Stimulated activated naive CD8-positive, alpha-beta T cell treated with anti-CD3 and anti-CD28 coated beads, Interleukin-15, Interleukin-2, amounts not matched to agents 100 ng/mL and 50 ng/mL, for 24 hours (primary cell): ENCODE results near the gene GRIK2.

ENCODE experiments used
- H3K27ac Mint-ChIP-seq: one replicate; pipeline ENCODE4 v1.8.0; 2021; ENCODE audit warnings: mild to moderate bottlenecking, mixed read lengths
- H3K27me3 Mint-ChIP-seq: one replicate; pipeline ENCODE4 v1.8.0; 2021; ENCODE audit warnings: mixed read lengths
- H3K36me3 Mint-ChIP-seq: one replicate; pipeline ENCODE4 v1.8.0; 2021; ENCODE audit warnings: low read depth, mixed read lengths
- H3K4me1 Mint-ChIP-seq: one replicate; pipeline ENCODE4 v1.8.0; 2021; ENCODE audit warnings: low read depth, mixed read lengths
- H3K4me3 Mint-ChIP-seq: one replicate; pipeline ENCODE4 v1.8.0; 2021; ENCODE audit warnings: mild to moderate bottlenecking, mixed read lengths
- H3K9me3 Mint-ChIP-seq: one replicate; pipeline ENCODE4 v1.8.0; 2021; ENCODE audit warnings: mixed read lengths

The GRIK2 gene

GRCh38 chr6:101527467-101527866 lies 134.0 kb downstream of the GRIK2 start:
- Mint-ChIP-seq H3K9me3 (peaks cover 7% of the 10 kb centered on the region), H3K27me3 (no peaks in the 10 kb centered on the region), H3K4me1 (no peaks in the 10 kb centered on the region), H3K27ac (no peak overlapping the region), H3K36me3 (no peaks in the 10 kb centered on the region), H3K4me3 (no peak overlapping the region)

- Mint-ChIP-seq H3K27ac (no peak overlapping the region), H3K4me1 (no peaks in the 10 kb centered on the region)
These were observed 135.3 kb downstream of the GRIK2 start for GRCh38 chr6:101528801-101529200.

DNA sequence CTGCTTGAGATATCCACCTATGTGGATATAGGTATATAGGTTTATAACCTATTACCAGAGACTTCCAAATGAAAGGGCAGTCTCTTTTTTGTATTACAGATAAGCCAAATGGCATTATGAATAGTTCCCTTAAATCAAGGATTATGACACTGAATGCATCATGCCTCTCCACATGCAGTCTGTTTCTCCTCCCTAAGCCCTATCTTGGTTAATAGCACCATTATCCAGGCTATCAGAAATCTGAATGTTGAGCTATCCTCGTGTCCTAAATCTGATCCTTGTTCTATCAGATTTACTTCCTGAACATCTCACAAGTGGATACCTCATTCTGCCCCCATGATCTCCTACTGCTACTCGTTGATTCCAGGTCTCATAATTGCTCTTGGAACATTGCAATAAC lies 138.0 kb downstream of the GRIK2 start:
- no peak overlapping the region for H3K4me3 Mint-ChIP-seq
- no peaks in the 10 kb centered on the region for H3K27me3 Mint-ChIP-seq
- H3K36me3 Mint-ChIP-seq, result no peaks in the 10 kb centered on the region
- no peaks in the 10 kb centered on the region for H3K9me3 Mint-ChIP-seq
- H3K4me1 Mint-ChIP-seq, result no peaks in the 10 kb centered on the region
- no peak overlapping the region for H3K27ac Mint-ChIP-seq

More at GRCh38 chr6:101528801-101529200, 135.3 kb downstream of the GRIK2 start:
- H3K27me3 Mint-ChIP-seq, result no peaks in the 10 kb centered on the region
- H3K4me3 Mint-ChIP-seq, result no peak overlapping the region
- H3K36me3 Mint-ChIP-seq, result no peaks in the 10 kb centered on the region
- peaks cover 3% of the 10 kb centered on the region for H3K9me3 Mint-ChIP-seq

DNA sequence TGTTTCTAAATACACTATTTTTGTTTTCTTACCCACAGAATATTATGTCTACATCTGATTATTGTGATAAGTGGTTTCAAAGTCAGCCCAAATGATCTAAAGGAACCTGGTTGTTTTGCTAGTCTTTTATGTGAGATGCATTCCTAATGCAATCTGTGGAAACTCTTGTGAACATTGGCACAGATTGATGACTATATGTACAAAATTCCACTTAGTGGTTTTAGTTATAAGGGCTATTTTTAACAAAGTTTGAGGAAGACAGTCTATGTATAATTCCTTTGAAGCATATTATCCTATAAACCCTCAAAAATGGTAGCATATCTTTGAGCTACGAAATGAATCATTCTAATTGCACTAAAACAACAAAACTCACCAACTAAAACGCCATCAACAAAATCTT lies 140.9 kb downstream of the GRIK2 start:
- Mint-ChIP-seq H3K9me3 (no peaks in the 10 kb centered on the region), H3K27me3 (no peaks in the 10 kb centered on the region), H3K4me3 (no peak overlapping the region), H3K4me1 (no peaks in the 10 kb centered on the region), H3K36me3 (no peaks in the 10 kb centered on the region), H3K27ac (no peak overlapping the region)

GRCh38 chr6:101534821-101535220 lies 141.3 kb downstream of the GRIK2 start:
- Mint-ChIP-seq H3K27ac (no peak overlapping the region), H3K4me3 (no peak overlapping the region), H3K27me3 (no peaks in the 10 kb centered on the region), H3K36me3 (no peaks in the 10 kb centered on the region), H3K4me1 (no peaks in the 10 kb centered on the region), H3K9me3 (no peaks in the 10 kb centered on the region)

DNA sequence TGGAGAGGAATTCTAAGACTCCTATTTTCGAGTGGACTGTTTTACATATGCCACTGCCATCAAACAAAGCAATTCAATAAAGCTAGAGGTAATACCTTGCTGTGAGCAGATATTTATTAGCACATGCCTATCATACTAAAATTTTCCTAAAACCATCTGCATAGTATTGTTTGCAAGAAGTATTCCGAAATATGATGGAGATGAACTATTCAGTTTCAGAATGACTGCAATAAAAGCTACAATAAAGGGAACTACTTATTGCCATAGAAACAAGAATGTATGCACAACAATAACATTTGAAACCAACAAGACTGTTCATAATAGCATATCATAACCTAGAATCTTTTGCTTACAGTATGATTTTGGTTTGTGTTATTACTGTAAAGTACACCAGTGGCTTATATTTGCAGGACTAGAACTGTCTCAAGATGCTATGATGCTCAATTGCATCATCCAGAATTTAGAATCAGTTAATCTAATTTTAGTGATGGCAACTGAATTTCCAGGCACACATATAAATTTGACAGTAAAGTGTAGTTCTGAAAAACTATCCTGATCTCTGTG lies 144.3 kb downstream of the GRIK2 start:
- Mint-ChIP-seq H3K4me1 (no peaks in the 10 kb centered on the region), H3K36me3 (no peaks in the 10 kb centered on the region), H3K9me3 (peaks cover 4% of the 10 kb centered on the region), H3K4me3 (no peak overlapping the region), H3K27me3 (no peaks in the 10 kb centered on the region), H3K27ac (no peak overlapping the region)

GRCh38 chr6:101539510-101540245 lies 146.2 kb downstream of the GRIK2 start:
- no peaks in the 10 kb centered on the region for H3K27me3 Mint-ChIP-seq
- no peak overlapping the region for H3K27ac Mint-ChIP-seq
- no peaks in the 10 kb centered on the region for H3K36me3 Mint-ChIP-seq
- no peak overlapping the region for H3K4me3 Mint-ChIP-seq
- H3K4me1 Mint-ChIP-seq, result no peaks in the 10 kb centered on the region
- H3K9me3 Mint-ChIP-seq, result peaks cover 9% of the 10 kb centered on the region

- Mint-ChIP-seq H3K27ac (no peak overlapping the region), H3K27me3 (no peaks in the 10 kb centered on the region), H3K4me3 (no peak overlapping the region), H3K4me1 (no peaks in the 10 kb centered on the region), H3K9me3 (peaks cover 12% of the 10 kb centered on the region), H3K36me3 (no peaks in the 10 kb centered on the region)
These were observed 148.4 kb downstream of the GRIK2 start for GRCh38 chr6:101541894-101542293.

DNA sequence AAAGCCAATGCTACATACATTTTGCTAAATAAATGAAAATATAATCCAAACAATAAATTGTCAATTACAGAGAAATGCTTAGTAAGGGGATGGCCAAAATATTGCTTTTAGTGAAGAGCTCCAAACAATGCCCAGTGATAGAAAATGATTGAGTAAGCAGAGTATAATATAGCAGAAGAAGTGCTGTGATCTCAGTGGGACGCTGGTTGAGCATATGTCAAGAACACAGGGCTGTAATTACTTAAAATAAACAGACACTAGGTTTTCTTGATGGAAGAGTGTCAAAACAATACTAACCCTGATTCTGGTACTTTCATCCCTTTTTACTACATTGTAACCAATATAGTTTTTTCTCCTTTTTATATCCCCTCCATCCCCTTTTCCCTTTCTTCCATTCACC lies 150.3 kb downstream of the GRIK2 start:
- Mint-ChIP-seq H3K27ac (no peak overlapping the region), H3K27me3 (no peaks in the 10 kb centered on the region), H3K4me1 (no peaks in the 10 kb centered on the region), H3K36me3 (no peaks in the 10 kb centered on the region), H3K9me3 (peaks cover 12% of the 10 kb centered on the region), H3K4me3 (no peak overlapping the region)

GRCh38 chr6:101544286-101544685 lies 150.8 kb downstream of the GRIK2 start:
- Mint-ChIP-seq H3K27me3 (no peaks in the 10 kb centered on the region), H3K27ac (no peak overlapping the region), H3K9me3 (peaks cover 12% of the 10 kb centered on the region), H3K4me1 (no peaks in the 10 kb centered on the region), H3K4me3 (no peak overlapping the region), H3K36me3 (no peaks in the 10 kb centered on the region)

- Mint-ChIP-seq H3K9me3 (peaks cover 12% of the 10 kb centered on the region), H3K36me3 (no peaks in the 10 kb centered on the region), H3K27me3 (no peaks in the 10 kb centered on the region), H3K4me1 (no peaks in the 10 kb centered on the region), H3K4me3 (no peak overlapping the region), H3K27ac (no peak overlapping the region)
These were observed 151.7 kb downstream of the GRIK2 start for GRCh38 chr6:101545191-101545590.

DNA sequence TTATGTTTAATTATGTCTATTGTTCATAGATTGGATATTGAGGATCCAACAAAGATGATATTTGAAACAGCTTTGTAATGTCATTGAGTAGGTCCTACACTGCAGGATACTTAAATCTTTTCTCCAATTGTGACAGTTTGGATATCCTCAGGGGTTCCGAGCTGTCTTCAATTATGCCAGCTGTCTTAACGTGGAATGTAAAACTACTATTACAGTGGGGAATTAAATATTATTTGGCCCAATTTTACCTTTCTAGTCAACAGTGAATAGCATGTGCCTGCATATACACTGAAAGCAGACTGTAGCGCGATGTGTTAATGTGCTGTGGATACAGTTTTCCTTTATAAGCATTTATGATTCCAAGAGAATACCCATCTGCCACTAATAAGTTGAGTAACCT lies 156.9 kb downstream of the GRIK2 start:
- no peak overlapping the region for H3K27ac Mint-ChIP-seq
- no peaks in the 10 kb centered on the region for H3K9me3 Mint-ChIP-seq
- H3K27me3 Mint-ChIP-seq, result no peaks in the 10 kb centered on the region
- H3K4me1 Mint-ChIP-seq, result no peaks in the 10 kb centered on the region
- no peaks in the 10 kb centered on the region for H3K36me3 Mint-ChIP-seq
- H3K4me3 Mint-ChIP-seq, result no peak overlapping the region

DNA sequence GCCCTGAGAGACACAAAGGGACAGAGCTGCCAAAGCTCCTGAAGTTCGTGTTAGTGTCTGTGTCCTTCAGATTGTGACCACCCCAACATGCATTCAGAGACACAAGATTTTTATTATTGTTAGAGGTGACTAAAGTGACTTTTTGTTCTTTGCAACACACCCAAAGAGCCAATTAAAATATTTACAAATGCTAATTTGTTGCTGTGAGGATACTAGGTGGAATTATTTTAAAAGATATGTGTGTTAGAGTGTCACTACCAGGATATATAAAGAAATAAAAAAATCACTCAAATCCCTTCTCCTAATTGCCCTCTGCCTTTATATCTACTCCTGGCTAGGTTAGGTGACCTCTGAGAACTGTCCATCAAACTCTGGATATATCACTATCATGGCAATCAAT lies 160.7 kb downstream of the GRIK2 start:
- Mint-ChIP-seq H3K27me3 (no peaks in the 10 kb centered on the region), H3K27ac (no peak overlapping the region), H3K4me1 (no peaks in the 10 kb centered on the region), H3K36me3 (no peaks in the 10 kb centered on the region), H3K9me3 (no peaks in the 10 kb centered on the region), H3K4me3 (no peak overlapping the region)

- H3K27me3 Mint-ChIP-seq, result no peaks in the 10 kb centered on the region
- no peaks in the 10 kb centered on the region for H3K9me3 Mint-ChIP-seq
- no peaks in the 10 kb centered on the region for H3K36me3 Mint-ChIP-seq
- H3K4me3 Mint-ChIP-seq, result no peak overlapping the region
- H3K4me1 Mint-ChIP-seq, result no peaks in the 10 kb centered on the region
- H3K27ac Mint-ChIP-seq, result no peak overlapping the region
These were observed 165.2 kb downstream of the GRIK2 start for GRCh38 chr6:101558712-101559111.

DNA sequence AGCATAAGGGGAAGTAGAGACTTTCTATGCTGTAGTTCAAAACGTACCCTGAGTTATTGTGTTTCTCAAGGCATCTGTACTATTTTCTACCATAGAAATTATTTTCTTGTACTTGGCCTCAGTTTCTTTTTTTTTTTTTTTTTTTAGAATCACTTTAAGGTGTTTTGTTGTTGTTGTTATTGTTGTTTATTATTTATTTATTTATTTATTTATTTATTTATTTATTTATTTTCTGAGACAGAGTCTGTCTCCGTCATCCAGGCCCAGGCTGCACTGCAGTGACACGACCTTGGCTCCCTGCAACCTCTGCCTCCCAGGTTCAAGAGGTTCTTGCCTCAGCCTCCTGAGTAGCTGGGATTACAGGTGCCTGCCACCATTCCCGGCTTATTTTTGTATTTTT lies 179.1 kb downstream of the GRIK2 start:
- H3K9me3 Mint-ChIP-seq, result peaks cover 4% of the 10 kb centered on the region
- H3K36me3 Mint-ChIP-seq, result no peaks in the 10 kb centered on the region
- no peak overlapping the region for H3K4me3 Mint-ChIP-seq
- no peaks in the 10 kb centered on the region for H3K4me1 Mint-ChIP-seq
- no peaks in the 10 kb centered on the region for H3K27me3 Mint-ChIP-seq
- H3K27ac Mint-ChIP-seq, result no peak overlapping the region

- no peaks in the 10 kb centered on the region for H3K36me3 Mint-ChIP-seq
- no peak overlapping the region for H3K4me3 Mint-ChIP-seq
- peaks cover 4% of the 10 kb centered on the region for H3K9me3 Mint-ChIP-seq
- no peaks in the 10 kb centered on the region for H3K27me3 Mint-ChIP-seq
- H3K4me1 Mint-ChIP-seq, result no peaks in the 10 kb centered on the region
- H3K27ac Mint-ChIP-seq, result no peak overlapping the region
These were observed 183.6 kb downstream of the GRIK2 start for GRCh38 chr6:101577091-101577490.
